ENCODE measurements around the gene RMND5B.

DNA sequence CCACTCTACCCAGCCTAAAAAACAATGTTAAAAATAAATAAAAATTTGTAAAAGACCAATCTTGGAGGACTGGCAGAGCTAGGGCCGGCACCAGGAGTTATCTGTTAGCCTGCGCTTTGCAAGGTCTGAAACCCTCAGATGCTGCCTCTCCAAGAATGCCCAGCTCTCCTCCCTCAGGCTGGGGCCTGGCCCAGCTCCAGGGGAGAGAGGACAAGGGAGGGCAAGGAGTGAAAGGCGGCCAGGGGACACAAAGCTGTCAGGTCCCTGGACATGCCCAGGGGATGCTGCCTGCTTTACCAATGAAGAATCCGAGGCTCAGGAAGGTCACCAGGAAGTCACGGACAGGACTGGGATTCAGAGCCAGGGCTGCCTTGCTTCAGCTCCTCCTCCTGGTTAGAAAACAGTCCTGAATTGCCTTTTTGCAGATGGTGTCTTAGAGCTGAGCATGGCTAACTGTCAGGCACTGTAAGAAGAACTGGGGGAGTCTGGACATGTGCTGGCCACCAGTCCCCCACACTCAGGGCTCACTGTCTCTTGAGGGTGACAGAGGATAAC is 23.0 kb upstream of the RMND5B start:
- TF ChIP-seq EZH2 (IDR thresholded peaks at IDR 0.05; ENCODE audit: low read depth): no peak
- TF ChIP-seq, protein P1, sequence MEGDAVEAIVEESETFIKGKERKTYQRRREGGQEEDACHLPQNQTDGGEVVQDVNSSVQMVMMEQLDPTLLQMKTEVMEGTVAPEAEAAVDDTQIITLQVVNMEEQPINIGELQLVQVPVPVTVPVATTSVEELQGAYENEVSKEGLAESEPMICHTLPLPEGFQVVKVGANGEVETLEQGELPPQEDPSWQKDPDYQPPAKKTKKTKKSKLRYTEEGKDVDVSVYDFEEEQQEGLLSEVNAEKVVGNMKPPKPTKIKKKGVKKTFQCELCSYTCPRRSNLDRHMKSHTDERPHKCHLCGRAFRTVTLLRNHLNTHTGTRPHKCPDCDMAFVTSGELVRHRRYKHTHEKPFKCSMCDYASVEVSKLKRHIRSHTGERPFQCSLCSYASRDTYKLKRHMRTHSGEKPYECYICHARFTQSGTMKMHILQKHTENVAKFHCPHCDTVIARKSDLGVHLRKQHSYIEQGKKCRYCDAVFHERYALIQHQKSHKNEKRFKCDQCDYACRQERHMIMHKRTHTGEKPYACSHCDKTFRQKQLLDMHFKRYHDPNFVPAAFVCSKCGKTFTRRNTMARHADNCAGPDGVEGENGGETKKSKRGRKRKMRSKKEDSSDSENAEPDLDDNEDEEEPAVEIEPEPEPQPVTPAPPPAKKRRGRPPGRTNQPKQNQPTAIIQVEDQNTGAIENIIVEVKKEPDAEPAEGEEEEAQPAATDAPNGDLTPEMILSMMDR (conservative IDR thresholded peaks at IDR 0.05): no peak

All from PC-9 (cell line).